HG03135 (cell line): ENCODE data around the gene SEMG1.

Experiments used
- ATAC-seq: cut with Tn5 transposase; IDR thresholded peaks from one replicate; pipeline ENCODE4 v1.9.1; 2021; ENCODE audit warnings: mild to moderate bottlenecking, moderate library complexity; ENCODE audit not compliant: unreplicated experiment

SEMG1 gene

GRCh38 chr20:45206725-45207124 is at the start of gene SEMG1:
Gene SEMG1, plus strand, starts transcription at chr20:45207033. Its CDS starts 21 bp downstream, at chr20:45207054.
- no peak for ATAC-seq

GRCh38 chr20:45157962-45158361 is 48.9 kb upstream of the SEMG1 start:
- no peak for ATAC-seq

- no peak for ATAC-seq
Observed at GRCh38 chr20:45163083-45163803, 43.6 kb upstream of the SEMG1 start.

GRCh38 chr20:45164906-45165305 is 41.9 kb upstream of the SEMG1 start:
- no peak for ATAC-seq

- ATAC-seq: no peak
Observed at GRCh38 chr20:45173522-45173921, 33.3 kb upstream of the SEMG1 start.

- ATAC-seq: no peak
Observed at GRCh38 chr20:45174434-45175364, 32.1 kb upstream of the SEMG1 start, which contains the start of gene PI3. Gene PI3, plus strand, starts transcription at chr20:45174902. Its CDS starts 21 bp downstream, at chr20:45174923.

- ATAC-seq: no peak
Observed at GRCh38 chr20:45176526-45177267, 30.1 kb upstream of the SEMG1 start.

- no peak for ATAC-seq
Observed at GRCh38 chr20:45179166-45179565, 27.7 kb upstream of the SEMG1 start.

- no peak for ATAC-seq
Observed at GRCh38 chr20:45181639-45182038, 25.2 kb upstream of the SEMG1 start.

GRCh38 chr20:45183084-45183483 is 23.7 kb upstream of the SEMG1 start:
- ATAC-seq: no peak

GRCh38 chr20:45187693-45188092 is 19.1 kb upstream of the SEMG1 start:
- ATAC-seq: no peak

GRCh38 chr20:45189067-45189609 is 17.7 kb upstream of the SEMG1 start:
- no peak for ATAC-seq

- no peak for ATAC-seq
Observed at GRCh38 chr20:45189861-45190260, 17.0 kb upstream of the SEMG1 start.

- no peak for ATAC-seq
Observed at GRCh38 chr20:45191926-45192325, 14.9 kb upstream of the SEMG1 start.

GRCh38 chr20:45193331-45193730 is 13.5 kb upstream of the SEMG1 start:
- no peak for ATAC-seq

GRCh38 chr20:45209924-45210323 is 3.1 kb downstream of the SEMG1 start:
- ATAC-seq: no peak

- no peak for ATAC-seq
Observed at GRCh38 chr20:45211569-45212474, 5.0 kb downstream of the SEMG1 start.

GRCh38 chr20:45212836-45213235 is 6.0 kb downstream of the SEMG1 start:
- no peak for ATAC-seq

- no peak for ATAC-seq
Observed at GRCh38 chr20:45218124-45218523, 11.3 kb downstream of the SEMG1 start.

GRCh38 chr20:45218636-45219035 is 11.8 kb downstream of the SEMG1 start:
- ATAC-seq: no peak
